ENCODE results near the gene MAST4.

GRCh38 chr5:66617991-66618768 lies 22.0 kb downstream of the MAST4 start:
- TF ChIP-seq, protein P1, sequence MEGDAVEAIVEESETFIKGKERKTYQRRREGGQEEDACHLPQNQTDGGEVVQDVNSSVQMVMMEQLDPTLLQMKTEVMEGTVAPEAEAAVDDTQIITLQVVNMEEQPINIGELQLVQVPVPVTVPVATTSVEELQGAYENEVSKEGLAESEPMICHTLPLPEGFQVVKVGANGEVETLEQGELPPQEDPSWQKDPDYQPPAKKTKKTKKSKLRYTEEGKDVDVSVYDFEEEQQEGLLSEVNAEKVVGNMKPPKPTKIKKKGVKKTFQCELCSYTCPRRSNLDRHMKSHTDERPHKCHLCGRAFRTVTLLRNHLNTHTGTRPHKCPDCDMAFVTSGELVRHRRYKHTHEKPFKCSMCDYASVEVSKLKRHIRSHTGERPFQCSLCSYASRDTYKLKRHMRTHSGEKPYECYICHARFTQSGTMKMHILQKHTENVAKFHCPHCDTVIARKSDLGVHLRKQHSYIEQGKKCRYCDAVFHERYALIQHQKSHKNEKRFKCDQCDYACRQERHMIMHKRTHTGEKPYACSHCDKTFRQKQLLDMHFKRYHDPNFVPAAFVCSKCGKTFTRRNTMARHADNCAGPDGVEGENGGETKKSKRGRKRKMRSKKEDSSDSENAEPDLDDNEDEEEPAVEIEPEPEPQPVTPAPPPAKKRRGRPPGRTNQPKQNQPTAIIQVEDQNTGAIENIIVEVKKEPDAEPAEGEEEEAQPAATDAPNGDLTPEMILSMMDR (optimal IDR thresholded peaks at IDR 0.05 in 1 of 3, IDR thresholded peaks at IDR 0.05 in 1 of 3, conservative IDR thresholded peaks at IDR 0.05 in 1 of 3; ENCODE audit: extremely low read depth in 1 of 3, insufficient read depth in 2 of 3, low read length in 3 of 3): no peak
- no peak for TF ChIP-seq EZH2 (IDR thresholded peaks at IDR 0.05; ENCODE audit: low read length)

Measured in keratinocyte (primary cell).